NCI-H2029 (cell line): ENCODE measurements around the gene RBMXL2.

ENCODE experiments used
- DNase-seq: peaks from one replicate; lab custom pipeline; 2025; lab: John Stamatoyannopoulos, UW

RBMXL2 gene

GRCh38 chr11:7088921-7089320 lies at the start of gene RBMXL2:
RBMXL2 (plus strand) TSS chr11:7088998; CDS start chr11:7089121, 123 bp downstream.
- no peak for DNase-seq

- no peak for DNase-seq
Measured at GRCh38 chr11:7046474-7047175, 42.2 kb upstream of the RBMXL2 start.

GRCh38 chr11:7050191-7050590 lies 38.6 kb upstream of the RBMXL2 start:
- no peak for DNase-seq

GRCh38 chr11:7056828-7057513 lies 31.8 kb upstream of the RBMXL2 start:
- no peak for DNase-seq

GRCh38 chr11:7057641-7058040 lies 31.2 kb upstream of the RBMXL2 start:
- DNase-seq = no peak

- DNase-seq = no peak
Measured at GRCh38 chr11:7060868-7061267, 27.9 kb upstream of the RBMXL2 start.

- DNase-seq = no peak
Measured at GRCh38 chr11:7062534-7062933, 26.3 kb upstream of the RBMXL2 start.

GRCh38 chr11:7072401-7073028 lies 16.3 kb upstream of the RBMXL2 start:
- no peak for DNase-seq

- no peak for DNase-seq
Measured at GRCh38 chr11:7077101-7077500, 11.7 kb upstream of the RBMXL2 start.

GRCh38 chr11:7079545-7080135 lies 9.2 kb upstream of the RBMXL2 start:
- no peak for DNase-seq

- DNase-seq = no peak
Measured at GRCh38 chr11:7080900-7081299, 7.9 kb upstream of the RBMXL2 start.

- no peak for DNase-seq
Measured at GRCh38 chr11:7081441-7081840, 7.4 kb upstream of the RBMXL2 start.

- no peak for DNase-seq
Measured at GRCh38 chr11:7089328-7090251, 792 bp downstream of the RBMXL2 start.

GRCh38 chr11:7098235-7098832 lies 9.5 kb downstream of the RBMXL2 start:
- peak; percentile 22 for DNase-seq

- DNase-seq = no peak
Measured at GRCh38 chr11:7115780-7116179, 27.0 kb downstream of the RBMXL2 start.

GRCh38 chr11:7116370-7116769 lies 27.6 kb downstream of the RBMXL2 start:
- no peak for DNase-seq

GRCh38 chr11:7138051-7138450 lies 49.3 kb downstream of the RBMXL2 start:
- DNase-seq = no peak
